ENCODE data around the gene PAX3.

DNA sequence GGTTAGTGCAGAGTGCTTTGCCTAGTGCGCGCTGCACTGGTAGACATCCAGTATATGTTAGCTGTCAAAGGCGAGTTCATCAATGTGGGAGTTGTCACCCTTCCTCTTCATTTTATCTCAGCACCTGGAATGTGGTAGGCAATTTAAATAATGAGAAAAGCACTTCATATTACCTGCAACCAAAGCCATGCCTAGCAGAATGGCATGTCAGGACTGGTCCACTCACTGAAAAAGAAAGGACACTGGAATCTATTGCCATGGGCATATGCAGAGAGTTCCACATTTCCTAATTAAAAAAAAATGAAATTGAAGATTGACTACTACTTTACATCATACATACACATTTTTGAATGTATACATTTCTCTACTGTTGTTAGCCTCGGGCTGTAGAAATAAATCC lies 139.6 kb downstream of the PAX3 start:
- TF ChIP-seq, protein P1, sequence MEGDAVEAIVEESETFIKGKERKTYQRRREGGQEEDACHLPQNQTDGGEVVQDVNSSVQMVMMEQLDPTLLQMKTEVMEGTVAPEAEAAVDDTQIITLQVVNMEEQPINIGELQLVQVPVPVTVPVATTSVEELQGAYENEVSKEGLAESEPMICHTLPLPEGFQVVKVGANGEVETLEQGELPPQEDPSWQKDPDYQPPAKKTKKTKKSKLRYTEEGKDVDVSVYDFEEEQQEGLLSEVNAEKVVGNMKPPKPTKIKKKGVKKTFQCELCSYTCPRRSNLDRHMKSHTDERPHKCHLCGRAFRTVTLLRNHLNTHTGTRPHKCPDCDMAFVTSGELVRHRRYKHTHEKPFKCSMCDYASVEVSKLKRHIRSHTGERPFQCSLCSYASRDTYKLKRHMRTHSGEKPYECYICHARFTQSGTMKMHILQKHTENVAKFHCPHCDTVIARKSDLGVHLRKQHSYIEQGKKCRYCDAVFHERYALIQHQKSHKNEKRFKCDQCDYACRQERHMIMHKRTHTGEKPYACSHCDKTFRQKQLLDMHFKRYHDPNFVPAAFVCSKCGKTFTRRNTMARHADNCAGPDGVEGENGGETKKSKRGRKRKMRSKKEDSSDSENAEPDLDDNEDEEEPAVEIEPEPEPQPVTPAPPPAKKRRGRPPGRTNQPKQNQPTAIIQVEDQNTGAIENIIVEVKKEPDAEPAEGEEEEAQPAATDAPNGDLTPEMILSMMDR (IDR thresholded peaks at IDR 0.05) = no peak
- TF ChIP-seq POLR2AphosphoS5 (IDR thresholded peaks at IDR 0.05) = no peak
